Measurements from ENCODE around the gene RFTN1. TPM values are rescaled to one million over a fixed set of nuclear protein-coding genes. Genes with fewer than 3 reads are reported as not detected.

RFTN1 gene, protein sequence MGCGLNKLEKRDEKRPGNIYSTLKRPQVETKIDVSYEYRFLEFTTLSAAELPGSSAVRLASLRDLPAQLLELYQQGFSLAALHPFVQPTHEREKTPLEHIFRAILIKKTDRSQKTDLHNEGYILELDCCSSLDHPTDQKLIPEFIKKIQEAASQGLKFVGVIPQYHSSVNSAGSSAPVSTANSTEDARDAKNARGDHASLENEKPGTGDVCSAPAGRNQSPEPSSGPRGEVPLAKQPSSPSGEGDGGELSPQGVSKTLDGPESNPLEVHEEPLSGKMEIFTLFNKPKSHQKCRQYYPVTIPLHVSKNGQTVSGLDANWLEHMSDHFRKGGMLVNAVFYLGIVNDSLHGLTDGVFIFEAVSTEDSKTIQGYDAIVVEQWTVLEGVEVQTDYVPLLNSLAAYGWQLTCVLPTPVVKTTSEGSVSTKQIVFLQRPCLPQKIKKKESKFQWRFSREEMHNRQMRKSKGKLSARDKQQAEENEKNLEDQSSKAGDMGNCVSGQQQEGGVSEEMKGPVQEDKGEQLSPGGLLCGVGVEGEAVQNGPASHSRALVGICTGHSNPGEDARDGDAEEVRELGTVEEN
- total RNA-seq: 65.2 and 65.3 TPM in 2 replicates

DNA sequence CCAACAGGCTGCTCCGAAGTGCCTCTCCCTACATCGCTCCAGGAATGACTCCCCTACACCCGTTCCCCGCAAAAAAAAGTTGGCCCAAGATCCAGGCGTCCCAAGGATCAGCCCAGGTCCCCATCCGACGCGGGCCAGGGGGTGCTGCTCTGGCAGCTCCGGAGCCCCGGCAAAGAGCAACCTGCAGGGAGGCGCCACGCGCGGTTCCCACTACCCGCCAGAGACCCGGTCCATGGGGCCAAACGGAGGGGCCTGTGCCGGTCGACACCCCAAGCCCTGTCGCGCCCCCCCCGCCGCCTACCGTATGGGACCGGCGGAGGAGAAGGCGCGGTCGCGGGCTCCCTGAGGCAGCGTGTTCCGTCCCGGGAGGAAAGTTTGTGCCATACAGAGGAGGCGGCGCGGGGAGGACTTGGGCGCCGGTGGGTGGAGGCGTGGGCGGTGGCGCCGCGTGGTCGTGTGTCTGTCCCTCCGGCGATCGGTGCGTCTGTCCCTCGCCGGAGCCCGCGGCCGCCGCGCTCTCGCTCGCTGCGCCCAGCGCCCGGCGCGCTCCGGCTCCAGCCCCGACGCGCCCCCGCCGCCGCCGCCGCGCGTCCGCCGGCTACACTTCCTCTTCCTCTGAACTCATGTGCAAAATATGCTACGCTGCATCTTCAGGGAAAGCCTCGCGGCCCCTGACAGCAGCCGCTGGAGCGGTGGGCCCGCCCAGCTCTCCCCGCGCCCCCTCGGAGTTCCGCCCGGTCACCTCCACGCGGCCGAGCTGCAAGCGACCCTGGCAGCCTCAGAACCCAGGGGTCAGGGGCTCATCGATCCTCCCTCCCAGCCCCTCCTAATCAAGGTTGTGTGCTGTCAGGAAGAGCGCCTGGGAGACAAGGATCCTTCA is at the start of gene RFTN1:
RFTN1 (minus strand) TSS at position 559 of the 880 bp plus-strand sequence. CDS start 19,830 bp downstream, outside the sequence.

Other genes starting within 250 kb of the RFTN1 start
- 20.4 and 21.7 TPM in 2 replicates for gene DPH3, start 248.8 kb downstream of the RFTN1 start, total RNA-seq
- 8.2 and 12.6 TPM in 2 replicates for gene OXNAD1, start 248.5 kb downstream of the RFTN1 start, total RNA-seq
- gene DAZL, start 91.7 kb upstream of the RFTN1 start, total RNA-seq: not detected in 2 replicates

Measured in mammary microvascular endothelial cell (primary cell).